A673 (cell line): Measurements from ENCODE around the gene TAS2R13. TPM values are rescaled to one million over a fixed set of nuclear protein-coding genes. Genes with fewer than 3 reads are reported as not detected.

Experiments
- Bru-seq: library from RNA; stranded (reverse); fragments of 400-500 nt; gene quantifications from one replicate; lab custom pipeline; 2021; lab: Mats Ljungman, UMichigan
- BruChase-seq, 2 experiments: library from RNA; stranded (reverse); fragments of 400-500 nt; gene quantifications; one replicate each; lab custom pipeline; 2021; lab: Mats Ljungman, UMichigan
- BruUV-seq: library from RNA; stranded (reverse); fragments of 400-500 nt; replicated peaks from 2 replicates; lab custom pipeline; 2021; lab: Mats Ljungman, UMichigan
- CTCF ChIA-PET: fragments of 300-600 bp; sonication (Branson Sonifier 250); formaldehyde crosslinking; loops from one replicate; lab custom pipeline; 2022; ENCODE audit warnings: antibody characterized with exemption; lab: Charles Lee
- POLR2A ChIA-PET: fragments of 300-600 bp; sonication (Branson Sonifier 250); formaldehyde crosslinking; loops from one replicate; lab custom pipeline; 2022; ENCODE audit warnings: antibody characterized with exemption; ENCODE audit not compliant: low non-redundant PET; lab: Charles Lee
- DNase-seq: peaks from one replicate; pipeline ENCODE4 v3.0.0-alpha.2; 2015; ENCODE audit warnings: low spot score
- H3K27ac ChIP-seq: fragments of 200-600 bp; sonication (generic); 2 replicates; pipeline ENCODE4 v1.5.1; 2016; ENCODE audit warnings: mixed run types, low read depth, mild to moderate bottlenecking, mixed read lengths, antibody characterized with exemption, low read length; ENCODE audit not compliant: poor library complexity, severe bottlenecking
- H3K27me3 ChIP-seq: fragments of 200-600 bp; sonication (generic); replicated peaks from 2 replicates; pipeline ENCODE4 v1.6.1; 2017; ENCODE audit warnings: mixed run types, low read depth, mild to moderate bottlenecking, mixed read lengths, antibody characterized with exemption, low read length; ENCODE audit not compliant: insufficient read depth, poor library complexity
- H3K36me3 ChIP-seq: fragments of 200-600 bp; sonication (generic); 2 replicates; pipeline ENCODE4 v1.6.1; 2016; ENCODE audit warnings: mixed run types, mild to moderate bottlenecking, mixed read lengths, antibody characterized with exemption, low read length; ENCODE audit not compliant: insufficient read depth, poor library complexity, severe bottlenecking
- H3K4me1 ChIP-seq: fragments of 200-600 bp; sonication (generic); 2 replicates; pipeline ENCODE4 v1.6.1; 2017; ENCODE audit warnings: mixed run types, mild to moderate bottlenecking, mixed read lengths, antibody characterized with exemption, low read length; ENCODE audit not compliant: insufficient read depth, poor library complexity, severe bottlenecking
- H3K4me3 ChIP-seq: fragments of 200-600 bp; sonication (generic); 2 replicates; pipeline ENCODE4 v1.5.1; 2016; ENCODE audit warnings: low read depth, mixed run types, mild to moderate bottlenecking, mixed read lengths, low read length; ENCODE audit not compliant: poor library complexity, severe bottlenecking
- H3K9me3 ChIP-seq: fragments of 200-600 bp; sonication (generic); 2 replicates; pipeline ENCODE4 v1.6.1; 2016; ENCODE audit warnings: mixed run types, low read depth, mild to moderate bottlenecking, mixed read lengths, antibody characterized with exemption, low read length; ENCODE audit not compliant: poor library complexity, severe bottlenecking
- EZH2 ChIP-seq: fragments of 200-600 bp; sonication (generic); IDR thresholded peaks from 2 replicates; pipeline ENCODE4 v1.6.1; 2017; ENCODE audit warnings: borderline replicate concordance, low read depth, mild to moderate bottlenecking, mixed read lengths, antibody characterized with exemption, low read length; ENCODE audit not compliant: poor library complexity, severe bottlenecking
- intact Hi-C: fragments of 100-400 bp; cut with micrococcal nuclease; formaldehyde crosslinking; loops from one replicate; pipeline ENCODE4 v1.10.0; 2022; ENCODE audit not compliant: unreplicated experiment
- long read RNA-seq: library from polyadenylated mRNA; stranded (forward); transcript quantifications from one replicate; pipeline ENCODE4 v2.0.0, GENCODE V29; 2022
- total RNA-seq: library from RNA; stranded (reverse); gene quantifications from 2 replicates; pipeline ENCODE4 v1.2.3, GENCODE V29; 2021
- TF ChIP-seq, protein P1 (sequence below): fragments of 300-800, 200-600 bp; sonication (generic); conservative IDR thresholded peaks from 2 replicates; pipeline ENCODE4 v1.5.1; 2017; ENCODE audit warnings: low read depth, mild to moderate bottlenecking, antibody characterized with exemption, low read length, moderate library complexity, mixed read lengths

TAS2R13 gene, protein sequence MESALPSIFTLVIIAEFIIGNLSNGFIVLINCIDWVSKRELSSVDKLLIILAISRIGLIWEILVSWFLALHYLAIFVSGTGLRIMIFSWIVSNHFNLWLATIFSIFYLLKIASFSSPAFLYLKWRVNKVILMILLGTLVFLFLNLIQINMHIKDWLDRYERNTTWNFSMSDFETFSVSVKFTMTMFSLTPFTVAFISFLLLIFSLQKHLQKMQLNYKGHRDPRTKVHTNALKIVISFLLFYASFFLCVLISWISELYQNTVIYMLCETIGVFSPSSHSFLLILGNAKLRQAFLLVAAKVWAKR
- total RNA-seq: 1.5 and 2.3 TPM in 2 replicates
- Bru-seq, nascent RNA: percentile 86 among the genes with signal in this experiment
- percentile 94 among the genes with signal in this experiment for BruChase-seq, experiment 1, labeled RNA remaining after a 2-hour chase
- BruChase-seq, experiment 2, labeled RNA remaining after a 6-hour chase: percentile 82 among the genes with signal in this experiment
- long read RNA-seq: 0 reads

DNA sequence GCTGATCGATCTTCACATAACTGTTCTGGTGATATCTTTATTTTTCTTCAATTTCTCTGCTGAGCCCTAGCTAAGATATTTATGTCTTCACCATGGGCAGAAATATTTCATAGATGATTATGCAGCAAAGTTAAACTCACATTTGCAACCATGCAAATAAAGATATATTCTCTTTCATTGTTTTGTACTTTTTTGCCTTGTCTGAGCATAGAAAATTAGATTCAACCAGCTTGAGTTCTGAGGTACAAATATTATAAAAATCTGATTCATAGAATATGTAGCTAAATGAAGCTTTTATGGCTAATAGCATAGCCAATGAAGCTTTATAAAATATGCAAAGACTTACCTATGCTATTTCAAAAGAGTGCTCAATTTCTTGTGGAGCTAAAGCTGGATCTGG, at the start of gene TAS2R13:
Gene TAS2R13, minus strand, starts transcription at position 101 of the 400 bp plus-strand sequence. CDS start 264 bp downstream, outside the sequence.
- ChIA-PET POLR2A (no interaction called here), CTCF (no interaction called here)
- Histone ChIP-seq H3K4me3 (no peak within 1 kb of the TSS), H3K27ac (no peak within 1 kb of the TSS), H3K36me3 (no peaks in the 10 kb centered on the region), H3K4me1 (no peaks in the 10 kb centered on the region), H3K9me3 (peaks cover 8% of the 10 kb centered on the region), H3K27me3 (no peaks in the 10 kb centered on the region)
- DNase-seq: no peak
- intact Hi-C loops: no loop called here
- no TSS peak for BruUV-seq
- TF ChIP-seq EZH2: no peak
- TF ChIP-seq, protein P1, sequence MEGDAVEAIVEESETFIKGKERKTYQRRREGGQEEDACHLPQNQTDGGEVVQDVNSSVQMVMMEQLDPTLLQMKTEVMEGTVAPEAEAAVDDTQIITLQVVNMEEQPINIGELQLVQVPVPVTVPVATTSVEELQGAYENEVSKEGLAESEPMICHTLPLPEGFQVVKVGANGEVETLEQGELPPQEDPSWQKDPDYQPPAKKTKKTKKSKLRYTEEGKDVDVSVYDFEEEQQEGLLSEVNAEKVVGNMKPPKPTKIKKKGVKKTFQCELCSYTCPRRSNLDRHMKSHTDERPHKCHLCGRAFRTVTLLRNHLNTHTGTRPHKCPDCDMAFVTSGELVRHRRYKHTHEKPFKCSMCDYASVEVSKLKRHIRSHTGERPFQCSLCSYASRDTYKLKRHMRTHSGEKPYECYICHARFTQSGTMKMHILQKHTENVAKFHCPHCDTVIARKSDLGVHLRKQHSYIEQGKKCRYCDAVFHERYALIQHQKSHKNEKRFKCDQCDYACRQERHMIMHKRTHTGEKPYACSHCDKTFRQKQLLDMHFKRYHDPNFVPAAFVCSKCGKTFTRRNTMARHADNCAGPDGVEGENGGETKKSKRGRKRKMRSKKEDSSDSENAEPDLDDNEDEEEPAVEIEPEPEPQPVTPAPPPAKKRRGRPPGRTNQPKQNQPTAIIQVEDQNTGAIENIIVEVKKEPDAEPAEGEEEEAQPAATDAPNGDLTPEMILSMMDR: no peak

DNA sequence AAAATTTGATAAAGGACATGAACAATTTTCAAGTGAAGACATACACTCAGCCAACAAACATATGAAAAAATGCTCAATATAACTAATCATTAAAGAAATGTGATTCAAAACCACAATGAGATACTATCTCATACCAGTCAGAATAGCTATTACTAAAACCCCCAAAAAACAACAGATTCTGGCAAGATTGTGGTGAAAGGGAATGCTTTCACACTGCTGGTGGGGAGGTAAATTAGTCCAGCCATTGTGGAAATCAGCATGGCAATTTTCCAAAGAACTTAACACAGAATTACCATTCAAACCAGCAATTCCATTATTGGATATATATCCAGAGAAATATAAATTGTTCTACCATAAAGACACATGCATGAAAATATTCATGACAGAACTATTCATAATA, 48.4 kb upstream of the TAS2R13 start:
- no peak for DNase-seq
- ChIA-PET POLR2A (no interaction called here), CTCF (no interaction called here)
- no peak overlapping the region for H3K4me3 ChIP-seq
- H3K4me1 ChIP-seq: no peaks in the 10 kb centered on the region
- TF ChIP-seq, protein P1: no peak
- no peak for TF ChIP-seq EZH2
- no peaks in the 10 kb centered on the region for H3K27me3 ChIP-seq
- intact Hi-C loops: loop anchor here (10.0 kb wide), 1 partner anchor 527 kb away; no protein-coding TSS in a partner anchor
- no peaks in the 10 kb centered on the region for H3K36me3 ChIP-seq
- no peak overlapping the region for H3K27ac ChIP-seq
- no TSS peak for BruUV-seq
- H3K9me3 ChIP-seq: peaks cover 8% of the 10 kb centered on the region

DNA sequence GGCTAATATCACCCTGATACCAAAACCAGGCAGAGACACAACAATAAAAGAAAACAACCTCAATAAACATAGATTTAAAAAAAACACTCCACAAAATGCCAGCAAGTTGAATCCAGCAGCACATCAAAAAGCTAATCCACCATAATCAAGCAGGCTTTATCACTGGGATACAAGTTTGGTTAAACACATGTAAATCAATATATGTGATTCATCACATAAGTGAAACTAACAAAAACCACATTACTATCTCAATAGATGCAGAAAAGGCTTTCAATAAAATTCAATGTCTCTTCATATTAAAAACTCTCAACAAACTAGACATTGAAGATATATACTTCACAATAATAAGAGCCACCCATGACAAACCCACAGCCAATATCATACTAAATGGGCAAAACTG, 46.7 kb upstream of the TAS2R13 start:
- no peaks in the 10 kb centered on the region for H3K36me3 ChIP-seq
- no peaks in the 10 kb centered on the region for H3K4me1 ChIP-seq
- ChIA-PET CTCF (no interaction called here), POLR2A (no interaction called here)
- peaks cover 8% of the 10 kb centered on the region for H3K9me3 ChIP-seq
- no peak overlapping the region for H3K27ac ChIP-seq
- TF ChIP-seq, protein P1: no peak
- TF ChIP-seq EZH2: no peak
- no peak for DNase-seq
- intact Hi-C loops: loop anchor here (10.0 kb wide), 1 partner anchor 529 kb away; no protein-coding TSS in a partner anchor
- H3K27me3 ChIP-seq: no peaks in the 10 kb centered on the region
- BruUV-seq: no TSS peak
- no peak overlapping the region for H3K4me3 ChIP-seq
